ENCODE measurements around the gene LLCFC1. TPM values are rescaled to one million over a fixed set of nuclear protein-coding genes. Genes with fewer than 3 reads are reported as not detected.

Gene LLCFC1
- not detected in 2 replicates for total RNA-seq

DNA sequence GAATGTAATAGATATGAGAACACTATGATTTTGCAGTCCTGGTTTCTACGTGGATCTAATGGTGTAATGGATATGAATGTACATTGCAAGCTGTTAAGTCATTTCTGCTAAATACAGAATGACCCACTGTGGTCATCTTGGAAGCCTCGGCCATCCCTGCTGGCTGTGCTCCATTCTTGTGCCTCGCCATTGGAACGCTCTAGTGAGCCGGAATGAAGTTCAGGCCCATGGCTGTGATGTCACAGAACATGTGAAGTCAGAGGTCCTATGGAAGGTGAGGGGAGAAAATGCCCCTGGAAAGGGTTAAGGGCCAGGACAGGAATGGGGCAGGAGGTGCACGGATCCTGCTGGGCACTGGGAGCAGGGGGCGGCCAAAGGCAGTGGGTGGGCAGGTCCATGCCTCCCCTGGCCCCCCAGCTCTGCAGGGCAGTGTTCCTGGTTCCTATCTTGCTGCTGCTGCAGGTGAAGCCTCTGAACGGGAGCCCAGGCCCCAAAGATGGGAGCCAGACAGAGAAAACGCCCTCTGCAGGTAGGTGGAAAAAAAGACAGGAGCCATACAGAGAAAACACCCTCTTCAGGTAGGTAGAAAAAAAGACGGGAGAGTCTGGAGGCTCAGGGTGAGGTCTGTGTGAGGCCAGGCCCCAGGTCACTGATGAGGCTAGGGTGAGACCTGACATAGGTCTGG is at the start of gene LLCFC1:
LLCFC1 (plus strand) TSS at position 259 of the 685 bp plus-strand sequence; CDS start at position 397, 138 bp downstream.

GRCh38 chr7:142933624-142934023 is 5.7 kb upstream of the LLCFC1 start, which contains the start of gene TRPV5:
TSS of gene TRPV5 (minus strand) at chr7:142933746. CDS start at chr7:142933459, 287 bp downstream.

DNA sequence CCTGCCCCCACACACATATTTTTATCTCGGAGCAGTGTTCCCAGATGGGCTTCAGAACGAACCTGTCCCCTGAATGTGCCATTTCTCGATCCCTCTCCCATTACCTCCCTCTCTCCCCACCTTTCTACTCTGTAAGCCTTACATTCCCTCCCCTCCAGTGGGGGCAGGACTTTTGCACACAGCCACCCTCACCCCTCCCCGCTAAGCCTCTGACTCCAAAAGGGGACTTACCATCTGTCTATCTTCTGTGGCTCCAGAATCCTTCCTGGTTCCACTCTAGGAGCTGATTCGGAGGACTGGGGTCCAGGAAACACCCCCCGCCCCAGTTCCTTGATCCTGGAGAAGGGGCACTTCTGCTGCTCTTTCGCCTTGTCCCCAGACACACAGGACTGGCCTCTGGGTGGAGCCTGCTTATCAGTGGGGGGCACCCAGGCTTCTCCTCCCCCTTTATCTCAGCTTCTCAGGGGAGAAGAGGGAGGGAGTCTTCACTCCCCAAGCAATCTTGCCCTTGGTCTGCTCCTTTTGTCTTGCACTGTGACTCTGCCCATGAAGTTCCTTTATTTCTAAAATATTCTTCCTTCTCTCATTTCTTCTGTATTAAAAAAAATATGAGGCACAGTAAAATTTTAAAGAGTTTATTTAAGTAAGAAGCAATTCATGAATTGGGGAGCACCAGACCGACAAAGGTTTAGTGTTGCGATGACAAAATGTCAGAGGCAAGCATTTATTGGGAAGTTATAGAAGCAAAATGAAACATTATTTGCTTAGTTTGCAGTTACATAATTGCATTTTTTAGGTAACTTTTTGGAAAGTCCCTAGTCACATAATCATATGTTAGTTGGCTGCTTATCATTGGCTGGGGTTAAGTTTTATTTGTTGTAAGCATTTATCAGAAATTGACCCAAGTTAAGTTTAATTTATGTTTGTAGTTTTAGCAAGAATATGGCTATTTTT is 23.0 kb downstream of the LLCFC1 start, which contains the start of gene KEL:
KEL (minus strand) TSS at position 391 of the 954 bp plus-strand sequence; CDS start at position 234, 157 bp downstream.

Other genes with a start within 250 kb of the LLCFC1 start
- gene PRSS1, start 190.0 kb upstream of the LLCFC1 start, total RNA-seq = not detected in 2 replicates
- not detected in 2 replicates for gene PRSS2, start 168.5 kb upstream of the LLCFC1 start, total RNA-seq
- gene EPHB6, start 84.4 kb upstream of the LLCFC1 start, total RNA-seq = 3.1 and 12.1 TPM in 2 replicates
- not detected in 2 replicates for gene TRPV6, start 53.7 kb upstream of the LLCFC1 start, total RNA-seq
- gene TRPV5, start 5.7 kb upstream of the LLCFC1 start, total RNA-seq = not detected in 2 replicates
- not detected in 2 replicates for gene KEL, start 22.9 kb downstream of the LLCFC1 start, total RNA-seq
- not detected in 2 replicates for gene OR9A2, start 87.6 kb downstream of the LLCFC1 start, total RNA-seq
- not detected in 2 replicates for gene OR6V1, start 112.9 kb downstream of the LLCFC1 start, total RNA-seq
- gene PIP, start 192.6 kb downstream of the LLCFC1 start, total RNA-seq = not detected in 2 replicates
- not detected in 2 replicates for gene TAS2R39, start 243.9 kb downstream of the LLCFC1 start, total RNA-seq

All from subcutaneous preadipocyte (primary cell).